Skin epidermis (tissue), 12 donors: ENCODE measurements around the gene MLC1.
A peak's percentile ranks its signal among the peaks of the same experiment; 100 is the strongest.
"Not testable (repeated sequence)": the region's sequence is repeated elsewhere in the genome, so short reads cannot be mapped to it uniquely, and the experiment has no call there.

Source experiments
- H3K27ac ChIP-seq, 21 experiments: fragments of 200-600 bp; sonication (generic) in 11 of 21; one replicate each; pipeline ENCODE4 v1.5.0; 2020; ENCODE audit warnings: mild to moderate bottlenecking in 3 of 21, inconsistent platforms in 2 of 21, moderate library complexity in 2 of 21
- H3K4me3 ChIP-seq, 7 experiments: fragments of 200-600 bp; sonication (generic) in 2 of 7; one replicate each; pipeline ENCODE4 v1.5.0; 2020; ENCODE audit warnings: inconsistent platforms in 2 of 7, mild to moderate bottlenecking in 2 of 7, moderate library complexity in 1 of 7

MLC1 gene

DNA sequence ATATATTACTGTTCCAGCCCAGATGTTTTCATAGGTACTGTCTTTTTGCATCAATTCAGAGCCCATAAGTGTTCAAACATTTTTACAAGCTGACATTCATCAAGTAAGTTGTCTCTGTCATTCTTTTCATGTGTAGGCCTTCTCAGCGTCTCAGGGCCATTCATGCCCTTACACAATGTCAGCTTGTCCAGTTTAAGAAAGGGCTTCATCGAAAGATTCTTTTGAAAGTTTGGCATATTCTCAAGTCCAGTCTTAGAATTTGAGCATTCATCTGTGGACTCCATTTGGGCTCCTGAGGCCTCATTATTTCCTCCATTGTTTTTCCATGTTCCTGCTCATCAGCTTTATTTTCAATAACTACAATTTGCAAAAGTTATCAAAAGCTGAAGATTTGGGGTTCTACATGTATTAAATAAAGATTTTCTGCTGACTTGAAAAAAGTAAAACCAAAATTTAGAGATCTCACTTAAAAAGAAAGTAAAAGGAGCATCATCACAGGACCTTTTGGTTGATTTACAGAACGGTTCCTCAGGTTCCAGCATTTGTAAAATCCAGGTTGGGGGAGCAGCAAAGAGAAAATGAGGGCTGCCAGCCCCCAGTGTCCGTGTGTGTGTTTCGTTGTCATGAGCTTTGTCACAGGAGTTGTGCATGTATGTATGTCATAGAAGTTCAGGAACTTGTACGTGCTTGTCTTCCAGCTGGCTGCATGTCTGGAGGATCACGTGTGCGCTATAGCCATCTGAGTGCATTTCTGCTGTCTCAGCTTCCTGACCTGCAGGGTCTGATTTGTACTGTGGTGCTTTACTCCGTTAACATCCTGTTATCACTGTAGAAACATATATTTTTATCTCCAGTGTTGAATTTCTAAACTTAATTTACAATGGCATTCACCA is 20.2 kb upstream of the MLC1 start:
- H3K4me3 ChIP-seq, result no peak overlapping the region
- peak overlapping the region in 2 of 21 experiments; percentile 14 to 34 for H3K27ac ChIP-seq

- Histone ChIP-seq H3K27ac (no peak overlapping the region), H3K4me3 (no peak overlapping the region)
Observed at GRCh38 chr22:50104141-50104544, 18.9 kb upstream of the MLC1 start.

DNA sequence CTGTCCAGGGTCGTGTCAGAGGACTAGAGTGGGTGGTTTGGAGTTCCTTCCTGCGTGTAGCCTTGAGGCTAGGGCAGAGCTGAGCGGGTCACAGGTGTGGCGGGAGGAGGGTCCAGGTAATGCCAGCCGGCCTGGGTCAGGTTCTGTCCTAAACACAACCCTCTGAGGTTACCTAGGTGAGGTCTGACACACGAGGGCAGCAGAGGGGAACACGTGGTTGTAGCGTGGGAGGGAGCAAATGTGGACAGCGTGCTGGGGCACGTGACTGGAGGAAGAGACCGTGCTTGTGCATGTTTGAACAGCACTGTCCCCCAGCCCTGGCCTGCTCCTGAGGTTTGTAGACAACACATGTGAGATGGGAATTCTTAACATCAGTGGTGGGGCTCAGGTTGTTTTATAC is 17.7 kb upstream of the MLC1 start:
- no peak overlapping the region for H3K27ac ChIP-seq

DNA sequence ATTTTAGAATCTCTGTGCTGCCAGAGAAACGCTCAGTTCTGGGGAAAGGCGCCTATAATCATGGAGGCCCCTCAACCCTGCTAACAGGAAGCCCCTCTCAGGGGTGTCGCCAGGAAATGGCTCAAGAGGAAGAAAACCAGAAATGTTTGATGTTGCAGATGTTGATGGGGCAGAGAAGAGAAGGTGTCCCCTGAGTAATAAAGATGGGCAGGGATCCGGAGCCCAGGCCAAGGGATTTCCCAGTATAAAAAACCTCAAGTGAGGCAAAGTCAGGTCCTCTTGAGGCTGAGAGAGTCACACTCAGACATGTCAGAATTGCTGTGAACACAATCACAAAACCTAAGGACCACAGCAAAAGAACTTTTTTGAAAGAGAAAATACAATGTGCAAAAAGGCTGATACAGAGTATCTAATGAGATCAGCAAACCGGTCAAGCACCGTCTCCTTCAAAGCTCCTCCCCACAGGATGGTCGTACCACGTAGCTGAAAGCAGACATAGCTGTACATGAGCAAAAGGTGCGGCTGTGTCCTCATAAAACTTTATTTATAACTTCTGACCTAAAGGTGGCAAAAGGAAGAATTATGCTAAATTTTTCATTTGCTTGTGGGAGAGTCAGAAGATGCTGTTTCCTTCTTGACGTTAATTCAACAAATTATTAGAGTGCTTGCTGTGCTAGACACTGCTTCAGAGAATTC is 16.8 kb upstream of the MLC1 start:
- no peak overlapping the region for H3K27ac ChIP-seq

More for the DNA sequence above, 17.7 kb upstream of the MLC1 start:
- H3K4me3 ChIP-seq, result no peak overlapping the region

GRCh38 chr22:50098052-50098451 is 12.8 kb upstream of the MLC1 start:
- Histone ChIP-seq H3K27ac (no peak overlapping the region), H3K4me3 (no peak overlapping the region)

More for the DNA sequence above, 16.8 kb upstream of the MLC1 start:
- H3K4me3 ChIP-seq, result no peak overlapping the region

DNA sequence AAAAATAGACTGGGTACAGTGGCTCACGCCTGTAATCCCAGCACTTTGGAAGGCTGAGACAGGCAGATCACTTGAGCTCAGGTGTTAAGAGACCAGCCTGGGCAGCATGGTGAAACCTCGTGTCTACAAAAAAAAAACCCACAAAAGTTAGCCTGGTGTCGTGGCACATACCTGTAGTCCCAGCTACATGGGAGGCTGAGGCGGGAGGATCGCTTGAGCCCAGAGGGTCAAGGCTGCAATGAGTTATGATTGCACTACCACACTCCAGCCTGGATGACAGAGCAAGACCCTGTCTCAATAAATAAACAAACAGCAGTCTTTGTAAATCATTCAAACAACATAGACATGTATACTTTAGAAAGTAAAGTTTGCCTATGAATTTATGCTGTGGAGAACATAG is 7.1 kb upstream of the MLC1 start:
- no peak overlapping the region for H3K27ac ChIP-seq
- no peak overlapping the region for H3K4me3 ChIP-seq

- H3K4me3 ChIP-seq, result no peak overlapping the region
- H3K27ac ChIP-seq, result no peak overlapping the region
Observed at GRCh38 chr22:50091092-50091768, 6.0 kb upstream of the MLC1 start.

GRCh38 chr22:50090412-50090714 is 5.1 kb upstream of the MLC1 start:
- Histone ChIP-seq H3K4me3 (no peak overlapping the region), H3K27ac (no peak overlapping the region)

GRCh38 chr22:50089682-50090411 is 4.6 kb upstream of the MLC1 start, which contains the start of gene MOV10L1:
Gene MOV10L1 (plus strand): TSS chr22:50090006. CDS start chr22:50090089, 83 bp downstream.
- Histone ChIP-seq H3K4me3 (no peak within 1 kb of the TSS), H3K27ac (no peak within 1 kb of the TSS)

- Histone ChIP-seq H3K27ac (no peak overlapping the region), H3K4me3 (no peak overlapping the region)
Observed at GRCh38 chr22:50089231-50089630, 4.0 kb upstream of the MLC1 start.

DNA sequence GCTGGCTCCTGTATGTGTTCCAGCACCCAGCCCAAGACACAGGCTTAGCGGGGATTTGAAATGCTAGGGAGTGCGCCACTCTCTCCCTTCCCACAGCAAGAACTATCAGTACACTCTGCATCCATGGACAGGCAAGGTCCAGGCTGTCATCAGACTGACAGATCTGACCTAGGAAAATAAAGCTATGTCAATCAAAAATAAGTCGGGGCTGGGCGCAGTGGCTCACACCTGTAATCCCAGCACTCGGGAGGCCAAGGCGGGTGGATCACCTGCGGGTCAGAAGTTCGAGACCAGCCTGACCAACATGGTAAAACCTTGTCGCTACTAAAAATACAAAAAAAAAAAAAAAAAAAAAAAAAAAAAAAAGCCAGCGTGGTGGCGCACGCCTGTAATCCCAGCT is 2.9 kb upstream of the MLC1 start:
- Histone ChIP-seq H3K27ac (no peak overlapping the region), H3K4me3 (no peak overlapping the region)

- no peak overlapping the region for H3K4me3 ChIP-seq
Observed at GRCh38 chr22:50087646-50088045, 2.4 kb upstream of the MLC1 start.

DNA sequence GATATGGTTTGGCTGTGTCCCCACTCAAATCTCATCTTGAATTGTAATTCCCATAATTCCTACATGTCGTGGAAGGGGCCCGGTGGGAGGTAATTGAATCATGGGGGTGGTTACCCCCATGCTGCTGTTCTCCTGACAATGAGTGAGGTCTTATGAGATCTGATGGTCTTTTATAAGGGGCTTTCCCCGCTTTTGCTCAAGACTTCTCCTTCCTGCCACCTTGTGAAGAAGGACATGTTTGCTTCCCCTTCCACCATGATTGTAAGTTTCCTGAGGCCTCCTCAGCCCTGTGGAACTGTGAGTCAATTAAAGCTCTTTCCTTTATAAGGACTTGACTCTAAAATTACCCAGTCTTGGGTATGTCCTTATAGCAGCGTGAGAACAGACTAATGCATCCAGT is 1.7 kb upstream of the MLC1 start:
- not testable (repeated sequence) for H3K27ac ChIP-seq, H3K4me3 ChIP-seq

More at GRCh38 chr22:50087646-50088045, 2.4 kb upstream of the MLC1 start:
- no peak overlapping the region for H3K27ac ChIP-seq

GRCh38 chr22:50086526-50086925 is 1.3 kb upstream of the MLC1 start:
- Histone ChIP-seq H3K27ac (no peak overlapping the region), H3K4me3 (no peak overlapping the region)

DNA sequence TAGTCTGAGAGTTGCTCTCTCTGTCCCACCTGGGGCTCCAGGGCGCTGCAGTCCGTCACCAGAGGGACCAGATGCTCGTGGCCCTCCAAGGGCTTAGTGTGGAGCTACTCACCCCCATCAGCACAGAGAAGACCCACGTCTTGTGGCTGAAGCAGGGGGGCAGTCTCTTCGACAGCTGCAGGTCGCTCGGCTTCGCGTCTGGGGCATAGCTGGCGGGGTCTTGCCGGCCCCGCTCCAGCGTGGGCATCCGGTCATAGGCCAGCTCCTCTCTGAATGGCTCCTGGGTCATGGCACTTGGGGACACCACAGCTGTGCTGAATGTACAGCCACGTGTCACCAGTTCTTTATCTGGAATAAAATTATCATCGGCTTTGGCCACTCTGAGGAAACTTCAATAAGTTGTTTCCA is 608 bp downstream of the MLC1 start:
- no peak overlapping the region for H3K4me3 ChIP-seq

GRCh38 chr22:50084080-50084477 is 1.1 kb downstream of the MLC1 start:
- Histone ChIP-seq H3K4me3 (no peak overlapping the region), H3K27ac (peak overlapping the region in 3 of 21 experiments; percentile 10 to 70 (median 29))

More for the DNA sequence above, 608 bp downstream of the MLC1 start:
- no peak overlapping the region for H3K27ac ChIP-seq

DNA sequence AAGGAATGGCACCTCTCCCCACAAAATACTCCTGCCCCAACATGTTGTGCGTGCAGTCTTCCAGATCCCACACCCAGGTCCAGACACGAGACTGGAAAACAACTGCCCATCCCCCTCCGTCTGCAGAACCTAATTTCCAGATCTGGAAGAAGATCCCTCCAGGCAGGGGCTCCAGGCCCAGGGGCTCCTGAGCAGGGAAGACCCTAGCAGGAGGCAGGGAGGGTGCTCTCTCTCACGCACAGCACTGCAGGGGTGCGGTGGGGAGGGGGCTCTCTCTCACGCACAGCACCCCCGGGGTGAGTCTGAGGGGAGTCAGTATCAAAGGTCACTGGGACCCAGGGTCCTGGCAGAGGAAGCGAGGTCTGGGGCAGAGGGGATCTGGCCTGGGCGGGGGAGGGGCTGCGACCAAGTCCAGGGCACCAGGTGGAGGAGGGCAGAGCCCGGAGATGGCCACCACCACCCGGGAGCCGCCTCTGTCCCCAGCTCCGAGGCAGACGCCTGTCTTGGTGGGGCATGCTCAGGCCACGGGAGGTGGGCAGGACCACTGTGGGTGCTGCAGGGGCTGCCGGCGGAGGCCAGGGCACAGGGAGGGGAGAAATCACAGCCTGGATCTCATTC is 1.7 kb downstream of the MLC1 start:
- Histone ChIP-seq H3K27ac (peak overlapping the region in 5 of 21 experiments; percentile 2 to 70 (median 29)), H3K4me3 (no peak overlapping the region)

- Histone ChIP-seq H3K4me3 (no peak overlapping the region), H3K27ac (peak overlapping the region in 5 of 21 experiments; percentile 2 to 70 (median 29))
Observed at GRCh38 chr22:50082961-50083461, 2.2 kb downstream of the MLC1 start.

DNA sequence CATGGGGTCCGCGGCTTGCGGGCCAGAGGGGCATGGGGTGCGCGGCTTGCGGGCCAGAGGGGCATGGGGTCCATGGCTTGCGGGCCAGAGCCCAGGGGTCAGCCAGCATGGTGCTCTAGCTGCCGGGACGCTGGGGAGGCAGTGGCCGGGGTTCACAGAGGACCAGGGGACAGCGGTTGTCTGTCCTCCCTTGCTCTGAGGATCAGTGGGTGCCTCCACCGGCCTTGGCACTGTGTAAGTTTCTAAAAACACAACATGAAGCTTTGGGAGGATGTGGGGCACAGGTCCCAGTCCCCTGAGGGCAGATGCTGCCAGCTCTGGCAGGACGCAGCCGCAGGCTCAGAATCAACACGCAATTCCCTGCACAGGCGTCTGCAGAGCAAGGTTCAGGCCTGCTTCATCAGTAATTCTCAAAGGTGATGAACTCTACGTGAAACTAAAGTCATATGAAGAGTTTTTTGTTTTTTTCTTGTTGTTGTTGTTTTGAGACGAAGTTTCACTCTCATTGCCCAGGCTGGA is 3.0 kb downstream of the MLC1 start:
- H3K4me3 ChIP-seq, result no peak overlapping the region

More for the DNA sequence above, 3.0 kb downstream of the MLC1 start:
- peak overlapping the region in 1 of 21 experiments; percentile 70 for H3K27ac ChIP-seq
